Gastrocnemius medialis (tissue), 4 donors: Measurements from ENCODE around the gene TMEM247.

Source experiments
- POLR2A ChIP-seq, 2 donors: fragments of 450-650 bp; IDR thresholded peaks; one replicate each; pipeline ENCODE4 v1.6.1; 2017; ENCODE audit warnings: antibody characterized with exemption in 2 of 2, mild to moderate bottlenecking in 2 of 2, moderate library complexity in 2 of 2
- TF ChIP-seq, protein P1 (sequence below), 5 experiments: fragments of 450-650 bp in 3 of 5; fragments of 200-600 bp in 2 of 5; sonication (generic) in 2 of 5; IDR thresholded peaks in 4 of 5; conservative IDR thresholded peaks in 1 of 5; 1 replicate in 4 of 5; 2 replicates in 1 of 5; pipeline ENCODE4 v1.5.1; 2016 to 2019; ENCODE audit warnings: antibody characterized with exemption in 5 of 5, mild to moderate bottlenecking in 3 of 5, moderate library complexity in 3 of 5

DNA sequence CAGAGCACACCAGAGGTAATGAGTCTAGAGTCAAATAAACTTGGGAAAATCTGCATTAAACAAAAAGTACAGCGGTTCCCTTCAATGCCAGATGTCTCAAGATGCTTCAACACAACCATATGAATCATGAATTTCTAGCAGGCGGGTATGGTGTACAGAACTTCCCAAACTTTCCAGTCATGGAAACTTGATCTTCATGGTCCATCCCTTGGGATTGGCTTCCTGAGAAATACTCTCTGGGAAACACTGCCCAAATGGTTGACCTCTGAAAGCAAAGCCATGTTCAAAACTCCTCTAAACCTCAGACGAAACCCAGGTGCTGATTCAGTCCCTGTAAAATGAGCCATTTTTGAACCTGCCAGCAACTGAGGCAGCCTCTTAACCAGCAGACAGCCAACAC, 16.4 kb upstream of the TMEM247 start:
- TF ChIP-seq, protein P1, sequence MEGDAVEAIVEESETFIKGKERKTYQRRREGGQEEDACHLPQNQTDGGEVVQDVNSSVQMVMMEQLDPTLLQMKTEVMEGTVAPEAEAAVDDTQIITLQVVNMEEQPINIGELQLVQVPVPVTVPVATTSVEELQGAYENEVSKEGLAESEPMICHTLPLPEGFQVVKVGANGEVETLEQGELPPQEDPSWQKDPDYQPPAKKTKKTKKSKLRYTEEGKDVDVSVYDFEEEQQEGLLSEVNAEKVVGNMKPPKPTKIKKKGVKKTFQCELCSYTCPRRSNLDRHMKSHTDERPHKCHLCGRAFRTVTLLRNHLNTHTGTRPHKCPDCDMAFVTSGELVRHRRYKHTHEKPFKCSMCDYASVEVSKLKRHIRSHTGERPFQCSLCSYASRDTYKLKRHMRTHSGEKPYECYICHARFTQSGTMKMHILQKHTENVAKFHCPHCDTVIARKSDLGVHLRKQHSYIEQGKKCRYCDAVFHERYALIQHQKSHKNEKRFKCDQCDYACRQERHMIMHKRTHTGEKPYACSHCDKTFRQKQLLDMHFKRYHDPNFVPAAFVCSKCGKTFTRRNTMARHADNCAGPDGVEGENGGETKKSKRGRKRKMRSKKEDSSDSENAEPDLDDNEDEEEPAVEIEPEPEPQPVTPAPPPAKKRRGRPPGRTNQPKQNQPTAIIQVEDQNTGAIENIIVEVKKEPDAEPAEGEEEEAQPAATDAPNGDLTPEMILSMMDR (IDR thresholded peaks at IDR 0.05 in 4 of 5, conservative IDR thresholded peaks at IDR 0.05 in 1 of 5), result no peak
- no peak for TF ChIP-seq POLR2A (IDR thresholded peaks at IDR 0.05)
